Neuronal stem cell (in vitro differentiated cells): ENCODE results near the gene ZNF219.

Source experiments
- DNase-seq: peaks from one replicate; pipeline ENCODE4 v3.0.0-alpha.2; 2013; ENCODE audit warnings: low spot score
- H2AFZ ChIP-seq: one replicate; pipeline ENCODE4 v1.6.1; 2013; ENCODE audit warnings: mild to moderate bottlenecking, low read length, inconsistent platforms
- H2AK5ac ChIP-seq: 2 replicates; pipeline ENCODE4 v1.6.1; 2013; ENCODE audit warnings: low read depth, mild to moderate bottlenecking, inconsistent platforms, low read length, moderate library complexity, mixed read lengths
- H2BK120ac ChIP-seq: 2 replicates; pipeline ENCODE4 v1.6.1; 2013; ENCODE audit warnings: low read depth, mild to moderate bottlenecking, inconsistent platforms, low read length, moderate library complexity, mixed read lengths
- H2BK12ac ChIP-seq: one replicate; pipeline ENCODE4 v1.6.1; 2013; ENCODE audit warnings: low read length, inconsistent platforms
- H2BK15ac ChIP-seq: 2 replicates; pipeline ENCODE4 v1.6.1; 2013; ENCODE audit warnings: mild to moderate bottlenecking, low read length, inconsistent platforms, mixed read lengths
- H2BK5ac ChIP-seq: one replicate; pipeline ENCODE4 v1.6.1; 2013; ENCODE audit warnings: inconsistent platforms, mild to moderate bottlenecking, low read length, moderate library complexity
- H3K14ac ChIP-seq: one replicate; pipeline ENCODE4 v1.6.1; 2013; ENCODE audit warnings: low read length, inconsistent platforms
- H3K18ac ChIP-seq: 2 replicates; pipeline ENCODE4 v1.6.1; 2013; ENCODE audit warnings: low read length, inconsistent platforms
- H3K23ac ChIP-seq: 2 replicates; pipeline ENCODE4 v1.6.1; 2013; ENCODE audit warnings: low read depth, mild to moderate bottlenecking, mixed read lengths, low read length, inconsistent platforms; ENCODE audit not compliant: poor library complexity
- H3K27ac ChIP-seq: replicated peaks from 3 replicates; pipeline ENCODE4 v1.5.1; 2013; ENCODE audit warnings: low read length, inconsistent platforms
- H3K27me3 ChIP-seq, 3 experiments: 2 replicates each; pipeline ENCODE4 v1.6.1; 2013; ENCODE audit warnings: low read length in 3 of 3, mild to moderate bottlenecking in 2 of 3, inconsistent platforms in 1 of 3, low read depth in 1 of 3, mixed read lengths in 1 of 3, moderate library complexity in 1 of 3; ENCODE audit not compliant: control insufficient read depth in 3 of 3, insufficient read depth in 3 of 3
- H3K36me3 ChIP-seq, 2 donors: replicated peaks in 1 of 2; 2 replicates each; pipeline ENCODE4 v1.6.1; 2013; ENCODE audit warnings: low read length in 2 of 2; ENCODE audit not compliant: control insufficient read depth in 2 of 2, insufficient read depth in 2 of 2
- H3K4ac ChIP-seq: 2 replicates; pipeline ENCODE4 v1.6.1; 2013; ENCODE audit warnings: inconsistent platforms, mild to moderate bottlenecking, low read length, moderate library complexity
- H3K4me1 ChIP-seq, 2 donors: 1 replicate in 1 of 2; 2 replicates in 1 of 2; pipeline ENCODE4 v1.6.1; 2013; ENCODE audit warnings: low read length in 2 of 2, low read depth in 1 of 2; ENCODE audit not compliant: control insufficient read depth in 2 of 2, insufficient read depth in 1 of 2
- H3K4me2 ChIP-seq: one replicate; pipeline ENCODE4 v1.6.1; 2013; ENCODE audit warnings: mild to moderate bottlenecking, low read length, inconsistent platforms; ENCODE audit not compliant: insufficient read depth, poor library complexity, severe bottlenecking
- H3K4me3 ChIP-seq, 2 donors: 2 replicates each; pipeline ENCODE4 v1.5.1; 2013; ENCODE audit warnings: low read length in 2 of 2, mild to moderate bottlenecking in 2 of 2, inconsistent platforms in 1 of 2, moderate library complexity in 1 of 2
- H3K79me1 ChIP-seq: one replicate; pipeline ENCODE4 v1.6.1; 2013; ENCODE audit warnings: low read depth, mild to moderate bottlenecking, inconsistent platforms, low read length, moderate library complexity
- H3K9ac ChIP-seq: one replicate; pipeline ENCODE4 v1.6.1; 2013; ENCODE audit warnings: mild to moderate bottlenecking, low read depth, low read length, inconsistent platforms; ENCODE audit not compliant: poor library complexity
- H3K9me3 ChIP-seq, 2 donors: replicated peaks in 1 of 2; 2 replicates each; pipeline versions ENCODE3 to v1.6.1; 2013; ENCODE audit warnings: low read length in 2 of 2, mild to moderate bottlenecking in 2 of 2, inconsistent platforms in 1 of 2, low read depth in 1 of 2, mixed read lengths in 1 of 2, moderate library complexity in 1 of 2; ENCODE audit not compliant: control insufficient read depth in 2 of 2, insufficient read depth in 1 of 2
- H4K8ac ChIP-seq: one replicate; pipeline ENCODE4 v1.6.1; 2013; ENCODE audit warnings: low read depth, mild to moderate bottlenecking, inconsistent platforms, low read length, moderate library complexity
- H4K91ac ChIP-seq: one replicate; pipeline ENCODE4 v1.6.1; 2013; ENCODE audit warnings: low read length, low read depth, mild to moderate bottlenecking, inconsistent platforms; ENCODE audit not compliant: poor library complexity
- WGBS, 2 donors: extraction: QIAGEN DNeasy Blood & Tissue Kit; methylation state at CpG; one replicate each; pipeline ENCODE4 v1.1.7; 2013; ENCODE audit warnings: missing lambda C conversion rate in 2 of 2, mixed read lengths in 1 of 2; ENCODE audit not compliant: insufficient read length in 2 of 2, insufficient replicate concordance in 1 of 2; ENCODE audit errors: extremely low coverage in 2 of 2; 5-methylcytosine and 5-hydroxymethylcytosine counted together

ZNF219 gene

DNA sequence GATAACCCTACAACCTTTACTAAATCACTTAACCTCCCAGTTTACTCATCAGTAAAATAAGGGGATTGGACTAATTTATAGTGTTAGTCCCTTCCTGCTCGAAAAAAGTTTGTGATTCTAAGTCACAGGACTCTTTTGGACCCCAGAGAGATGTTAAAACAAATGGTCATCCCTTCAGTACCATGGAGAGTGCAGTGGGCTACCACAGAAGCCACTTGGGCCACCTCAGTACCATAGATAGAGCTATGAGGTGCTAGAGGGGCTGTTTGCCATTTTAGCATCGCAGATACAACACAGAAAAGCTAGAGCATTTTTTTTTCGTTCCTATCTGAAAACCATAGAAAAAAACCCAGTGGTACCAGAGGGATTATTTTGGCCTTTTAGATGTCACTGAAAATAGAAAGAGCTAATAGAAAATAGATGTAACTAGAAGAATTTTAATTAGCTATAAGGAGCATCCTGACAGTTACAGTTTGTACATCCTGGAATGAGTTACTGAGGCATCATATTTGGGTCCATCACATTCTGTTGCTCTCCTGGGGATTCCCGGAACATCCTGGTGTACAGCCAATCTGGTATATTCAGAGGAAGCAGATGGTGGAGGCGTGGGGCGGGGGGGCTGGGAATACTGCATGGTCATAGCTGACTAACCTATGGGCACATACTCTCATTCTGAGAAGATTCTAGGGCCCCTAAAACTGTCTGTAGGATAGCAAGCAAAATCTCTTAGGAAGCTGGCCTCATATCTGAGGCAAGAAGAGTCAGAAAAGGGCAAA is 2.8 kb downstream of the ZNF219 start:
- Histone ChIP-seq H3K14ac (no peak overlapping the region), H4K91ac (no peak overlapping the region), H2BK120ac (no peak overlapping the region), H3K36me3 (peaks cover 27 to 33% of the 10 kb centered on the region in 2 donors), H3K9me3 (no peaks in the 10 kb centered on the region), H3K79me1 (peaks cover 11% of the 10 kb centered on the region), H3K27me3 (no peaks in the 10 kb centered on the region), H3K4ac (no peak overlapping the region), H3K18ac (no peak overlapping the region), H2AK5ac (no peak overlapping the region), H2BK12ac (no peak overlapping the region), H4K8ac (no peak overlapping the region), H3K27ac (peak overlapping the region; percentile 90), H2BK15ac (no peak overlapping the region), H3K4me2 (no peak overlapping the region), H2AFZ (no peak overlapping the region), H3K23ac (no peak overlapping the region), H3K4me3 (no peak overlapping the region), H3K9ac (no peak overlapping the region), H2BK5ac (no peak overlapping the region), H3K4me1 (peaks cover 32 to 45% of the 10 kb centered on the region in 2 donors)
- DNase-seq, result no peak
- no CpG with 5 or more reads among the region's 6 CpGs for WGBS, 2 donors

DNA sequence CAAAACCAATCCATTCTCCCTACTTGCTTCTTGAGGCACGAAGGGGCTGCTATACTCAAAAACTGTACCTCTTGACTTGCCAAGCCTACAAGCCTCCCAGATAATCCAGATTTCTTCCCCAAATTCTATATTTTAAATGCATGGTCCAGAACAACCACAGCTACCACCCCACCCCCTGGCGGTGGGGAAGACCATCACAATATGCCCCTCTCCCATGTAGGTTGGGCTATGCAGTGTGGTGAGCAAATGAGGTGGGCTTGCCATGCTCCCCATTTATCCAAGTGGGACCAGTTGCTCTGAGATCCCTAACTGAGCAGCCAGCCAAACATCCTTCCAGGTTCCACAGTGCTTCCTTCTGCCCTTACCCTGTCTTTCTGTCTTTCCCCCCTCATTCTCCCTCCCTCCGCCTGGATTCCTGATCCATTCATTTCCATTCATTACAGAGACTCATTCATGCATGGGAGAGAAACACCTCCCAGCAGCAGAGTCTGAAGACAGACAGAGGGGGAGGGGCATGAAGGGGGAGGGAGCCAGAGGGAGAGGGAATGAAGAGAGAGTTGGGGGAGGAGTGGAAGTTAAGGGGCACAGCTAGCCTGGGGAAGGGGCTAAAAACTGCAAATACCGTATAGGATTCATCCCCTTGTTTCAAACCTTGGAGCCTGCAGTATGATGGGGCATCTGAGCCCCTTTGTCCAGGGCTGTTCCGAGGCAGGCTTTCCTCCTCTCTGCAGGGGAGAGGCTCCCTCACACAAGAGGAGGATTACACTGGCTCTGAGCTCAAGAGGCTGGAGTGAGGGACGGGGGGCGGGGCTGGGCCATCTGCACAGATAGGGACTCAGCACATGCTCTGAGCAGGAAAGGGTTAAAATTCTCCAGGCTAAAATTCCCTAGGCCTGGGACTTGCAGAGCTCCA is 4.4 kb downstream of the ZNF219 start:
- H4K91ac ChIP-seq, result no peak overlapping the region
- H2BK12ac ChIP-seq, result no peak overlapping the region
- H3K79me1 ChIP-seq, result peaks cover 11% of the 10 kb centered on the region
- peak overlapping the region; percentile 98 for H3K18ac ChIP-seq
- no peaks in the 10 kb centered on the region for H3K27me3 ChIP-seq
- peak overlapping the region; percentile 89 for H3K9ac ChIP-seq
- no peak overlapping the region for H3K4ac ChIP-seq
- peak overlapping the region; percentile 58 for H3K4me2 ChIP-seq
- peak overlapping the region; percentile 88 for H2BK15ac ChIP-seq
- H3K23ac ChIP-seq, result no peak overlapping the region
- H2AFZ ChIP-seq, result peak overlapping the region; percentile 58
- H3K4me1 ChIP-seq, result peaks cover 28 to 39% of the 10 kb centered on the region in 2 donors
- H4K8ac ChIP-seq, result no peak overlapping the region
- peak; percentile 95 for DNase-seq
- no peaks in the 10 kb centered on the region for H3K9me3 ChIP-seq
- no CpG with 5 or more reads among the region's 7 CpGs for WGBS, 2 donors
- no peak overlapping the region for H3K14ac ChIP-seq
- peak overlapping the region; percentile 83 for H2BK120ac ChIP-seq
- peaks cover 39 to 49% of the 10 kb centered on the region in 2 donors for H3K36me3 ChIP-seq
- peak overlapping the region; percentile 43 to 74 for H3K4me3 ChIP-seq
- peak overlapping the region; percentile 99 for H3K27ac ChIP-seq
- H2AK5ac ChIP-seq, result peak overlapping the region; percentile 98
- peak overlapping the region; percentile 82 for H2BK5ac ChIP-seq

DNA sequence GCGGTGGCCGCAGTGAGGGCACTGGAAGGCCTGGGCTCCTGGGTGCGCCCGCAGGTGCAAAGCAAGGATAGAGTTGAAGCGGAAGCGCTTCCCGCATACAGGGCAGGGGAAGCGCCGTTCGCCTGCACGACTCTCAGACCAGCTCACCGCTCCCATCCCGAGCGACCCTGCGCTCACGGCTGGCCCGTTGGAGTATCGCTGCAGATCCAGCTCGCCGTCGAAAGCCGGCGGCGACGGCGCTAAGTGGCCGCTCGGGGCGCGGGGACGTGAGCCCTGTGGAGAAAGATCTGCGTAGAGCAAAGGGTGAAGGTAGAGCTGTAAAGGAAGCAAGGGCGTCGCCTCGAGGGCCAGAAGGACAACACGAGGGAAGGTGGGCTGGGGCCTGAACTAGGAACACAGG is 5.4 kb downstream of the ZNF219 start:
- Histone ChIP-seq H3K4ac (peak overlapping the region; percentile 32), H3K4me1 (peaks cover 28 to 41% of the 10 kb centered on the region in 2 donors), H3K27me3 (no peaks in the 10 kb centered on the region), H2BK12ac (peak overlapping the region; percentile 95), H3K18ac (peak overlapping the region; percentile 98), H4K8ac (peak overlapping the region; percentile 66), H2BK120ac (peak overlapping the region; percentile 83), H3K36me3 (peaks cover 44 to 59% of the 10 kb centered on the region in 2 donors), H3K9me3 (no peaks in the 10 kb centered on the region), H3K9ac (peak overlapping the region; percentile 78), H4K91ac (peak overlapping the region; percentile 99), H3K4me3 (no peak overlapping the region), H2BK5ac (peak overlapping the region; percentile 82), H3K14ac (peak overlapping the region; percentile 72), H2AFZ (no peak overlapping the region), H3K4me2 (peak overlapping the region; percentile 53), H3K79me1 (peaks cover 11% of the 10 kb centered on the region), H3K23ac (peak overlapping the region; percentile 58), H2AK5ac (peak overlapping the region; percentile 98), H2BK15ac (peak overlapping the region; percentile 88), H3K27ac (peak overlapping the region; percentile 99)
- no peak for DNase-seq
- WGBS, 2 donors, result no CpG with 5 or more reads among the region's 36 CpGs
